Mammary epithelial cell (primary cell): Measurements from ENCODE around the gene CLNK.

Source experiments
- EZH2 ChIP-seq: IDR thresholded peaks from 2 replicates; pipeline ENCODE4 v1.6.1; 2012; ENCODE audit warnings: low read length, inconsistent platforms, borderline replicate concordance
- TF ChIP-seq, protein P1 (sequence below), 2 donors: IDR thresholded peaks in 1 of 2; conservative IDR thresholded peaks in 1 of 2; 2 replicates each; pipeline ENCODE4 v1.5.1; 2011 to 2012; ENCODE audit warnings: inconsistent platforms in 2 of 2, low read length in 2 of 2, mild to moderate bottlenecking in 2 of 2, control low read depth in 1 of 2, low read depth in 1 of 2; ENCODE audit not compliant: insufficient read depth in 1 of 2; ENCODE audit errors: extremely low read depth in 1 of 2

DNA sequence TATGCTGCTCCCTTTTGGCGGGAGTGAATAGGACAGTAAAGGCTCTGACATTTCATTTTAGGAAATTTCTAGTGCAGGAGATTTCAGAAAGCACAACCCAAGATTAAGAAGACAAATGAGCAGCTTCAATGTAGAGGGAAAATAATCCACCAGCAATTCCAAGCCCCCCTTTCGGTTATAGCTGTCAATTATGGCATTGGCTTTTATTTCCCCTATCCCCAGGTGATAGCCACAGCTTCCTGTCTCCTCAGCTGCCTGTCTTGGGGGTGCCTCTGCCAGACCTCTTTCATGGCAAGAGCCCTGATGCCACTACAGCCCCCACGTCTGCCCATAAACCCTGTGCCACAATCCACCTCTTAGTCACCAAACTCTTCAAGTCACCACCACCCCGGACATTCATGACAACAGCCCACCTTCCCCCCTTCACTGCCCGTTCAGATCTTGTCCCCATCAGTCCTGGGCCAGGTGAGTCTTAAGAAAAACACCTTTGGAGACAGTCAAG, 48.4 kb upstream of the CLNK start:
- TF ChIP-seq, protein P1, sequence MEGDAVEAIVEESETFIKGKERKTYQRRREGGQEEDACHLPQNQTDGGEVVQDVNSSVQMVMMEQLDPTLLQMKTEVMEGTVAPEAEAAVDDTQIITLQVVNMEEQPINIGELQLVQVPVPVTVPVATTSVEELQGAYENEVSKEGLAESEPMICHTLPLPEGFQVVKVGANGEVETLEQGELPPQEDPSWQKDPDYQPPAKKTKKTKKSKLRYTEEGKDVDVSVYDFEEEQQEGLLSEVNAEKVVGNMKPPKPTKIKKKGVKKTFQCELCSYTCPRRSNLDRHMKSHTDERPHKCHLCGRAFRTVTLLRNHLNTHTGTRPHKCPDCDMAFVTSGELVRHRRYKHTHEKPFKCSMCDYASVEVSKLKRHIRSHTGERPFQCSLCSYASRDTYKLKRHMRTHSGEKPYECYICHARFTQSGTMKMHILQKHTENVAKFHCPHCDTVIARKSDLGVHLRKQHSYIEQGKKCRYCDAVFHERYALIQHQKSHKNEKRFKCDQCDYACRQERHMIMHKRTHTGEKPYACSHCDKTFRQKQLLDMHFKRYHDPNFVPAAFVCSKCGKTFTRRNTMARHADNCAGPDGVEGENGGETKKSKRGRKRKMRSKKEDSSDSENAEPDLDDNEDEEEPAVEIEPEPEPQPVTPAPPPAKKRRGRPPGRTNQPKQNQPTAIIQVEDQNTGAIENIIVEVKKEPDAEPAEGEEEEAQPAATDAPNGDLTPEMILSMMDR (conservative IDR thresholded peaks at IDR 0.05 in 1 of 2, IDR thresholded peaks at IDR 0.05 in 1 of 2; ENCODE audit: extremely low read depth in 1 of 2, insufficient read depth in 1 of 2, low read depth in 1 of 2, low read length in 2 of 2), result no peak
- TF ChIP-seq EZH2, result no peak
